ENCODE results near the gene DPM3.
"Not testable (repeated sequence)": the region's sequence is repeated elsewhere in the genome, so short reads cannot be mapped to it uniquely, and the experiment has no call there.

DPM3 gene

GRCh38 chr1:155125946-155126555 is 14.3 kb downstream of the DPM3 start:
- peak; percentile 52 for DNase-seq (ENCODE audit: low read depth, low spot score)

GRCh38 chr1:155125511-155125945 is 14.8 kb downstream of the DPM3 start:
- peak; percentile 9 for DNase-seq (ENCODE audit: low read depth, low spot score)

GRCh38 chr1:155124503-155125463 is 15.5 kb downstream of the DPM3 start:
- peak; percentile 54 for DNase-seq (ENCODE audit: low read depth, low spot score)

GRCh38 chr1:155123801-155124200 is 16.5 kb downstream of the DPM3 start:
- DNase-seq (ENCODE audit: low read depth, low spot score): no peak

- DNase-seq (ENCODE audit: low read depth, low spot score): no peak
Observed at GRCh38 chr1:155122308-155122707, 18.0 kb downstream of the DPM3 start.

- DNase-seq (ENCODE audit: low read depth, low spot score): no peak
Observed at GRCh38 chr1:155121249-155121648, 19.1 kb downstream of the DPM3 start.

GRCh38 chr1:155120253-155120652 is 20.1 kb downstream of the DPM3 start:
- DNase-seq (ENCODE audit: low read depth, low spot score): no peak

GRCh38 chr1:155118090-155118489 is 22.2 kb downstream of the DPM3 start:
- DNase-seq (ENCODE audit: low read depth, low spot score): not testable (repeated sequence)

- DNase-seq (ENCODE audit: low read depth, low spot score): no peak
Observed at GRCh38 chr1:155117610-155118009, 22.7 kb downstream of the DPM3 start.

GRCh38 chr1:155116113-155116764 is 24.1 kb downstream of the DPM3 start:
- DNase-seq (ENCODE audit: low read depth, low spot score): no peak

GRCh38 chr1:155113450-155113980 is 26.8 kb downstream of the DPM3 start:
- no peak for DNase-seq (ENCODE audit: low read depth, low spot score)

- no peak for DNase-seq (ENCODE audit: low read depth, low spot score)
Observed at GRCh38 chr1:155110826-155111225, 29.5 kb downstream of the DPM3 start.

GRCh38 chr1:155110381-155110780 is 29.9 kb downstream of the DPM3 start:
- no peak for DNase-seq (ENCODE audit: low read depth, low spot score)

- DNase-seq (ENCODE audit: low read depth, low spot score): no peak
Observed at GRCh38 chr1:155108296-155108695, 32.0 kb downstream of the DPM3 start.

GRCh38 chr1:155107309-155108264 is 32.7 kb downstream of the DPM3 start:
- DNase-seq (ENCODE audit: low read depth, low spot score): no peak

- no peak for DNase-seq (ENCODE audit: low read depth, low spot score)
Observed at GRCh38 chr1:155106862-155107261, 33.5 kb downstream of the DPM3 start.

- no peak for DNase-seq (ENCODE audit: low read depth, low spot score)
Observed at GRCh38 chr1:155105604-155106011, 34.7 kb downstream of the DPM3 start.

- DNase-seq (ENCODE audit: low read depth, low spot score): no peak
Observed at GRCh38 chr1:155104605-155105534, 35.5 kb downstream of the DPM3 start.

- DNase-seq (ENCODE audit: low read depth, low spot score): no peak
Observed at GRCh38 chr1:155103325-155103724, 37.0 kb downstream of the DPM3 start.

- no peak for DNase-seq (ENCODE audit: low read depth, low spot score)
Observed at GRCh38 chr1:155099331-155099730, 41.0 kb downstream of the DPM3 start.

Measured in astrocyte of the hippocampus (primary cell).